Right lobe of liver (tissue), 4 donors: Measurements from ENCODE around the gene AGK.

ENCODE experiments used
- CTCF ChIP-seq, 4 donors: fragments of 200-600 bp in 3 of 4; fragments of 450-650 bp in 1 of 4; IDR thresholded peaks; one replicate each; pipeline versions ENCODE4 v1.5.1 to v1.8.0; 2016 to 2022; ENCODE audit warnings: antibody characterized with exemption in 4 of 4, mild to moderate bottlenecking in 2 of 4
- POLR2A ChIP-seq: fragments of 450-650 bp; IDR thresholded peaks from one replicate; pipeline ENCODE4 v1.6.1; 2017; ENCODE audit warnings: antibody characterized with exemption, mild to moderate bottlenecking
- donor health status: DM: no; HTN: no; CAD: no.
- donor health status: DM: no; HTN: no; CAD: no.
- donor health status: DM: no; HTN: yes; CAD: no.

- TF ChIP-seq CTCF (IDR thresholded peaks at IDR 0.05) (no peak), POLR2A (no peak)
These were observed 37.7 kb downstream of the AGK start for GRCh38 chr7:141588912-141589311.
